ENCODE data around the gene TBC1D9. TPM values are rescaled to one million over a fixed set of nuclear protein-coding genes. Genes with fewer than 3 reads are reported as not detected.

The TBC1D9 gene
- total RNA-seq, 1 experiment from 2014 or later = 0.70 TPM

DNA sequence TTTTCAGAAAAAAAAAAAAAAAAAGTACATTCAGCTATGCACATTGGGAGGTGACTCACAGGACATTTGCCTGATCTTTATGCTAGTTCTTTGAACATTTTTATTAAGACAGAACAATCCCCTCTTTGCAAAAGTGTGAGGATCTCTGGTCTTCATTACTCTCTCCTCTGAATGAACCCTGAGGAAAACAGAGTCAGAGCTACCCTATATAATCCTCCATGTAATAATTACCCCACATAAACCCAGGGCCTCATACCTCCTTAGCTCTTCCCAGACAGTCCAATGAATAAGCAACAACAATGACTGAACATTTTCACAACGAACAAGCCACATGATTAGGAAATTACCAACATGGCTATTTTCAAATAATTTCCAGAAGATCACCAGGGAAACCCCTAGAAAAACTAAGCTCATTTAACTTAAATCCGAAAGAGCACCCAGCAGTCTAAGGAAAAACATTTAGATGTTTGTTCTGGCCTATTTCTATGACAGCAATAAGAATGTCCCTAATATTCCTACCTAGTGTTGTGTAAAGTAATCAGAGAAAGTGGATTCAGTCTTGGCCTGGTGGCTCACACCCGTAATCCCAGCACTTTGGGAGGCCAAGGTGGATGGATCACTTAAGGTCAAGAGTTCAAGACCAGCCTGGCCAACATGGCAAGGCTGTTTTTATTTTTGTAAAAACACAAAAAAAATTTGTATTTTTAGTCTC is 37.8 kb downstream of the TBC1D9 start:
- TF ChIP-seq GRHL2 (CRISPR knock-in tag; IDR thresholded peaks at IDR 0.05; ENCODE audit: insufficient replicate concordance, severe bottlenecking) (no peak), ZNF425 (CRISPR knock-in tag; conservative IDR thresholded peaks at IDR 0.05) (no peak), FOXJ3 (CRISPR knock-in tag; IDR thresholded peaks at IDR 0.05; ENCODE audit: borderline replicate concordance) (no peak), NR2C2 (CRISPR knock-in tag; IDR thresholded peaks at IDR 0.05) (no peak), ELF4 (CRISPR knock-in tag; IDR thresholded peaks at IDR 0.05; ENCODE audit: low read depth) (no peak)
- CTCF ChIA-PET = interaction anchor here (0.9 kb wide), 1 partner anchor 38 kb away, joined by 3 read pairs; the partner anchor contains the start of gene TBC1D9
- DNase-seq (ENCODE audit: low spot score) = no peak
- H3K4me3 Mint-ChIP-seq = no peak overlapping the region
- peaks cover 17% of the 10 kb centered on the region for H3K4me1 Mint-ChIP-seq
- H3K9me3 Mint-ChIP-seq = no peaks in the 10 kb centered on the region
- POLR2A ChIA-PET = no interaction called here
- no peaks in the 10 kb centered on the region for H3K27me3 Mint-ChIP-seq (ENCODE audit: low read depth)
- no peak for ATAC-seq
- H3K27ac Mint-ChIP-seq = no peak overlapping the region
- no peaks in the 10 kb centered on the region for H3K36me3 Mint-ChIP-seq

DNA sequence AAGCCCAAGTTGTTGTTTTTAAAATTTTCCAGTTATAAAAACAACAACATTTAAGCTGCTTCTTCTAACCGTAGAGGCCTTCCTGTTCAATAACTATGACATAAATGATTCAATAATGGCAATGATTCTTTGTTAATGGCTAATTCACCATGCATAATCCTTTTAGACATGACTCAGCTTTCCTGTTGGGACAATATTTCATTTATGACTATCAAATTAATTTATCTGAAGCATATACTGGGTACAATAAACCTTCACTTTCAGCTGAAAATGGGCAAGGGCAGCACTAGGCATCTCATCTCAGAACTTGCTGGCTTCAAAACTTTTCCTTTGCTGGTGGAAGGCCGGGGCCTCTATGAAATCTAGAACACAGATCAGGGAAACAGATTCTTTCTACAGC is 38.9 kb downstream of the TBC1D9 start:
- H3K27ac Mint-ChIP-seq = no peak overlapping the region
- H3K27me3 Mint-ChIP-seq (ENCODE audit: low read depth) = no peaks in the 10 kb centered on the region
- no peak for ATAC-seq
- H3K36me3 Mint-ChIP-seq = no peaks in the 10 kb centered on the region
- CTCF ChIA-PET = interaction anchor here (0.9 kb wide), 1 partner anchor 39 kb away, joined by 3 read pairs; the partner anchor contains the start of gene TBC1D9
- POLR2A ChIA-PET = no interaction called here
- H3K4me3 Mint-ChIP-seq = no peak overlapping the region
- H3K9me3 Mint-ChIP-seq = no peaks in the 10 kb centered on the region
- TF ChIP-seq OVOL2 (CRISPR knock-in tag; IDR thresholded peaks at IDR 0.05; ENCODE audit: borderline replicate concordance) (no peak), KAT7 (CRISPR knock-in tag; IDR thresholded peaks at IDR 0.05; ENCODE audit: borderline replicate concordance) (no peak)
- TF ChIP-seq, protein P1, sequence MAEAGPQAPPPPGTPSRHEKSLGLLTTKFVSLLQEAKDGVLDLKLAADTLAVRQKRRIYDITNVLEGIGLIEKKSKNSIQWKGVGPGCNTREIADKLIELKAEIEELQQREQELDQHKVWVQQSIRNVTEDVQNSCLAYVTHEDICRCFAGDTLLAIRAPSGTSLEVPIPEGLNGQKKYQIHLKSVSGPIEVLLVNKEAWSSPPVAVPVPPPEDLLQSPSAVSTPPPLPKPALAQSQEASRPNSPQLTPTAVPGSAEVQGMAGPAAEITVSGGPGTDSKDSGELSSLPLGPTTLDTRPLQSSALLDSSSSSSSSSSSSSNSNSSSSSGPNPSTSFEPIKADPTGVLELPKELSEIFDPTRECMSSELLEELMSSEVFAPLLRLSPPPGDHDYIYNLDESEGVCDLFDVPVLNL (CRISPR knock-in tag; IDR thresholded peaks at IDR 0.05; ENCODE audit: borderline replicate concordance, low read depth) = no peak
- TF ChIP-seq, protein P2, sequence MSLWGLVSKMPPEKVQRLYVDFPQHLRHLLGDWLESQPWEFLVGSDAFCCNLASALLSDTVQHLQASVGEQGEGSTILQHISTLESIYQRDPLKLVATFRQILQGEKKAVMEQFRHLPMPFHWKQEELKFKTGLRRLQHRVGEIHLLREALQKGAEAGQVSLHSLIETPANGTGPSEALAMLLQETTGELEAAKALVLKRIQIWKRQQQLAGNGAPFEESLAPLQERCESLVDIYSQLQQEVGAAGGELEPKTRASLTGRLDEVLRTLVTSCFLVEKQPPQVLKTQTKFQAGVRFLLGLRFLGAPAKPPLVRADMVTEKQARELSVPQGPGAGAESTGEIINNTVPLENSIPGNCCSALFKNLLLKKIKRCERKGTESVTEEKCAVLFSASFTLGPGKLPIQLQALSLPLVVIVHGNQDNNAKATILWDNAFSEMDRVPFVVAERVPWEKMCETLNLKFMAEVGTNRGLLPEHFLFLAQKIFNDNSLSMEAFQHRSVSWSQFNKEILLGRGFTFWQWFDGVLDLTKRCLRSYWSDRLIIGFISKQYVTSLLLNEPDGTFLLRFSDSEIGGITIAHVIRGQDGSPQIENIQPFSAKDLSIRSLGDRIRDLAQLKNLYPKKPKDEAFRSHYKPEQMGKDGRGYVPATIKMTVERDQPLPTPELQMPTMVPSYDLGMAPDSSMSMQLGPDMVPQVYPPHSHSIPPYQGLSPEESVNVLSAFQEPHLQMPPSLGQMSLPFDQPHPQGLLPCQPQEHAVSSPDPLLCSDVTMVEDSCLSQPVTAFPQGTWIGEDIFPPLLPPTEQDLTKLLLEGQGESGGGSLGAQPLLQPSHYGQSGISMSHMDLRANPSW (CRISPR knock-in tag; conservative IDR thresholded peaks at IDR 0.05; ENCODE audit: low read depth) = no peak
- TF ChIP-seq, protein P3, sequence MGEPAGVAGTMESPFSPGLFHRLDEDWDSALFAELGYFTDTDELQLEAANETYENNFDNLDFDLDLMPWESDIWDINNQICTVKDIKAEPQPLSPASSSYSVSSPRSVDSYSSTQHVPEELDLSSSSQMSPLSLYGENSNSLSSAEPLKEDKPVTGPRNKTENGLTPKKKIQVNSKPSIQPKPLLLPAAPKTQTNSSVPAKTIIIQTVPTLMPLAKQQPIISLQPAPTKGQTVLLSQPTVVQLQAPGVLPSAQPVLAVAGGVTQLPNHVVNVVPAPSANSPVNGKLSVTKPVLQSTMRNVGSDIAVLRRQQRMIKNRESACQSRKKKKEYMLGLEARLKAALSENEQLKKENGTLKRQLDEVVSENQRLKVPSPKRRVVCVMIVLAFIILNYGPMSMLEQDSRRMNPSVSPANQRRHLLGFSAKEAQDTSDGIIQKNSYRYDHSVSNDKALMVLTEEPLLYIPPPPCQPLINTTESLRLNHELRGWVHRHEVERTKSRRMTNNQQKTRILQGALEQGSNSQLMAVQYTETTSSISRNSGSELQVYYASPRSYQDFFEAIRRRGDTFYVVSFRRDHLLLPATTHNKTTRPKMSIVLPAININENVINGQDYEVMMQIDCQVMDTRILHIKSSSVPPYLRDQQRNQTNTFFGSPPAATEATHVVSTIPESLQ (CRISPR knock-in tag; IDR thresholded peaks at IDR 0.05) = no peak
- DNase-seq (ENCODE audit: low spot score) = no peak
- peaks cover 17% of the 10 kb centered on the region for H3K4me1 Mint-ChIP-seq

DNA sequence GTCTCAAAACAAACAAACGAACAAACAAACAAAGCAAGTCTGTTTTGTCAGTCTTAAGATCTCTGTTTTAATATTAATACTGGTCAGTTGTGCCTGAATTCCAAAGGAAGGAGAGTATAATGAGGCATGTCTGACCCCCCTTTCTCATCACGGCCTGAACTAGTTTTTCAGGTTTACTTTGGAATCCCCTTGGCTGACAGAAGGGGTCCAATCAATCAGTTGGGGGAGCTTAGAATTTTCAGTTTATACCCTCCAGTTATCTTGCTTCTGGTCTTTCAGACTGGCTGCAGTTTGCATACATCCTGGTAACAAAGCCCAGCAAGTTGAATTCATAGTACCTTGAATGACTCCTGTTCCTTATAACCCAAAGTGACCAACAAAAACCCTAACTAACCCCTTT is 41.1 kb downstream of the TBC1D9 start:
- ChIA-PET POLR2A (no interaction called here), CTCF (interaction anchor here (1.3 kb wide), 1 partner anchor 28 kb away, joined by 4 read pairs; no protein-coding TSS in a partner anchor)
- Mint-ChIP-seq H3K4me3 (no peak overlapping the region), H3K9me3 (peaks cover 2% of the 10 kb centered on the region), H3K27ac (no peak overlapping the region), H3K36me3 (no peaks in the 10 kb centered on the region), H3K27me3 (ENCODE audit: low read depth) (no peaks in the 10 kb centered on the region), H3K4me1 (peaks cover 19% of the 10 kb centered on the region)
- ATAC-seq = no peak; the same call in 1 of the 2 replicates
- DNase-seq (ENCODE audit: low spot score) = no peak
- no peak for TF ChIP-seq HMGA2 (CRISPR knock-in tag; IDR thresholded peaks at IDR 0.05)
- no peak for TF ChIP-seq NR3C1 (CRISPR knock-in tag; conservative IDR thresholded peaks at IDR 0.05; ENCODE audit: low read depth)
- no peak for TF ChIP-seq ZNF425 (CRISPR knock-in tag; conservative IDR thresholded peaks at IDR 0.05)
- TF ChIP-seq ATF2 (CRISPR knock-in tag; IDR thresholded peaks at IDR 0.05; ENCODE audit: borderline replicate concordance, low read depth) = no peak
- TF ChIP-seq, protein P4, sequence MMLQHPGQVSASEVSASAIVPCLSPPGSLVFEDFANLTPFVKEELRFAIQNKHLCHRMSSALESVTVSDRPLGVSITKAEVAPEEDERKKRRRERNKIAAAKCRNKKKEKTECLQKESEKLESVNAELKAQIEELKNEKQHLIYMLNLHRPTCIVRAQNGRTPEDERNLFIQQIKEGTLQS (CRISPR knock-in tag; conservative IDR thresholded peaks at IDR 0.05) = no peak
- no peak for TF ChIP-seq JAZF1 (CRISPR knock-in tag; IDR thresholded peaks at IDR 0.05)
- no peak for TF ChIP-seq ELF4 (CRISPR knock-in tag; IDR thresholded peaks at IDR 0.05; ENCODE audit: low read depth)
- TF ChIP-seq NR1H2 (CRISPR knock-in tag; IDR thresholded peaks at IDR 0.05) = no peak

Data from WTC11 (cell line).